HCT116 (cell line): Measurements from ENCODE around the gene KLF2.

Experiments used
- EGR1 ChIP-seq: IDR thresholded peaks from 2 replicates; pipeline ENCODE4 v1.6.1; 2012; ENCODE audit warnings: low read depth
- ELF1 ChIP-seq: IDR thresholded peaks from 2 replicates; pipeline ENCODE4 v1.6.1; 2012; ENCODE audit warnings: low read depth, borderline replicate concordance
- EZH2 ChIP-seq: fragments of 200-600 bp; sonication (generic); IDR thresholded peaks from 2 replicates; pipeline ENCODE4 v1.6.1; 2017; ENCODE audit warnings: antibody characterized with exemption, mixed run types
- JUND ChIP-seq: IDR thresholded peaks from 2 replicates; pipeline ENCODE4 v1.6.1; 2012
- POLR2AphosphoS5 ChIP-seq: IDR thresholded peaks from 2 replicates; pipeline ENCODE4 v1.6.1; 2011; ENCODE audit warnings: mild to moderate bottlenecking, low read depth, low read length, moderate library complexity
- SP1 ChIP-seq: IDR thresholded peaks from 2 replicates; pipeline ENCODE4 v1.6.1; 2012; ENCODE audit warnings: low read depth
- TF ChIP-seq, protein P1 (sequence below): IDR thresholded peaks from 2 replicates; pipeline ENCODE4 v1.6.1; 2012; ENCODE audit warnings: low read depth
- TF ChIP-seq, protein P2 (sequence below), 3 experiments: fragments of 200-600 bp in 1 of 3; sonication (generic) in 1 of 3; IDR thresholded peaks in 2 of 3; conservative IDR thresholded peaks in 1 of 3; 2 replicates each; pipeline ENCODE4 v1.5.1; 2012 to 2017; ENCODE audit warnings: low read depth in 2 of 3, low read length in 2 of 3, antibody characterized with exemption in 1 of 3, borderline replicate concordance in 1 of 3, control low read depth in 1 of 3, mild to moderate bottlenecking in 1 of 3, mixed read lengths in 1 of 3, mixed run types in 1 of 3, moderate library complexity in 1 of 3; ENCODE audit not compliant: insufficient read depth in 1 of 3
- TF ChIP-seq, protein P3 (sequence below): IDR thresholded peaks from 2 replicates; pipeline ENCODE4 v1.6.1; 2012
- TF ChIP-seq, protein P4 (sequence below): IDR thresholded peaks from 2 replicates; pipeline ENCODE4 v1.6.1; 2011; ENCODE audit warnings: mild to moderate bottlenecking, low read length, moderate library complexity; ENCODE audit not compliant: insufficient replicate concordance; ENCODE audit errors: extremely low read depth

DNA sequence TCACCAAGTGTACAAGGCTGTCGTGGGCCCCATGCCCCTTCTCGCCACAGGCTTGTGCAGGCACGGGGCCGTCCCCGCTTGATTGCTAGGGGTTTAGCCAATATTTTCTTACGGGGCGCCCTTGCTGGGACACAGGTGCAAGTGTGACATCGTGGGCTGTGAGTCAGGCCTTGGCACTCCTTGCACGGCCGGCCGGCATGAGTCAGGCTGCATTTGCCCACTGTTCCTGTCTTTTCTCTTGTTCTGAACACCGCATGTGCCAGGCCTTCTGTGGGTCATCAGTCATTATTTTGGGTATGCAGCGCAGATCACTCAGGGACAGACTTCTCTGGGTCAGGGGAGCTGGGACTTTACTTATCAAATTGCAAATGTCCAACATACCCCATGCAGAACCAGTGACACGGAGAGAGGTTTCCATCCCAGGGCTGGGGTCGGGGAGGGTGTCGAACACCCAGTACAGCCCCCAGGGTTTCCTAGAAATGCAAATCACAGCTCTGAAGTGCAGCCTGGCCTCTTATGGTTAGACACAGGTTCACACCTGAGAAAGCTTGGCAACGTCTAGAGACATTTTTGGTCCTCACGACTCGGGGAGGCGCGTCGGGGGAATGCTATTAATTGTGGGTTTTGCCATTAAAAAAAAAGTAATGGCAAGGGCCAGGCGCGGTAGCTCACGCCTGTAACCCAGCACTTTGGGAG is 22.5 kb upstream of the KLF2 start:
- TF ChIP-seq SP1 (peak; percentile 53; the same call in 1 of the 2 replicates), EZH2 (no peak), JUND (peak; percentile 77), EGR1 (no peak), POLR2AphosphoS5 (no peak), ELF1 (no peak)
- TF ChIP-seq, protein P1, sequence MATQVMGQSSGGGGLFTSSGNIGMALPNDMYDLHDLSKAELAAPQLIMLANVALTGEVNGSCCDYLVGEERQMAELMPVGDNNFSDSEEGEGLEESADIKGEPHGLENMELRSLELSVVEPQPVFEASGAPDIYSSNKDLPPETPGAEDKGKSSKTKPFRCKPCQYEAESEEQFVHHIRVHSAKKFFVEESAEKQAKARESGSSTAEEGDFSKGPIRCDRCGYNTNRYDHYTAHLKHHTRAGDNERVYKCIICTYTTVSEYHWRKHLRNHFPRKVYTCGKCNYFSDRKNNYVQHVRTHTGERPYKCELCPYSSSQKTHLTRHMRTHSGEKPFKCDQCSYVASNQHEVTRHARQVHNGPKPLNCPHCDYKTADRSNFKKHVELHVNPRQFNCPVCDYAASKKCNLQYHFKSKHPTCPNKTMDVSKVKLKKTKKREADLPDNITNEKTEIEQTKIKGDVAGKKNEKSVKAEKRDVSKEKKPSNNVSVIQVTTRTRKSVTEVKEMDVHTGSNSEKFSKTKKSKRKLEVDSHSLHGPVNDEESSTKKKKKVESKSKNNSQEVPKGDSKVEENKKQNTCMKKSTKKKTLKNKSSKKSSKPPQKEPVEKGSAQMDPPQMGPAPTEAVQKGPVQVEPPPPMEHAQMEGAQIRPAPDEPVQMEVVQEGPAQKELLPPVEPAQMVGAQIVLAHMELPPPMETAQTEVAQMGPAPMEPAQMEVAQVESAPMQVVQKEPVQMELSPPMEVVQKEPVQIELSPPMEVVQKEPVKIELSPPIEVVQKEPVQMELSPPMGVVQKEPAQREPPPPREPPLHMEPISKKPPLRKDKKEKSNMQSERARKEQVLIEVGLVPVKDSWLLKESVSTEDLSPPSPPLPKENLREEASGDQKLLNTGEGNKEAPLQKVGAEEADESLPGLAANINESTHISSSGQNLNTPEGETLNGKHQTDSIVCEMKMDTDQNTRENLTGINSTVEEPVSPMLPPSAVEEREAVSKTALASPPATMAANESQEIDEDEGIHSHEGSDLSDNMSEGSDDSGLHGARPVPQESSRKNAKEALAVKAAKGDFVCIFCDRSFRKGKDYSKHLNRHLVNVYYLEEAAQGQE = no peak
- TF ChIP-seq, protein P2, sequence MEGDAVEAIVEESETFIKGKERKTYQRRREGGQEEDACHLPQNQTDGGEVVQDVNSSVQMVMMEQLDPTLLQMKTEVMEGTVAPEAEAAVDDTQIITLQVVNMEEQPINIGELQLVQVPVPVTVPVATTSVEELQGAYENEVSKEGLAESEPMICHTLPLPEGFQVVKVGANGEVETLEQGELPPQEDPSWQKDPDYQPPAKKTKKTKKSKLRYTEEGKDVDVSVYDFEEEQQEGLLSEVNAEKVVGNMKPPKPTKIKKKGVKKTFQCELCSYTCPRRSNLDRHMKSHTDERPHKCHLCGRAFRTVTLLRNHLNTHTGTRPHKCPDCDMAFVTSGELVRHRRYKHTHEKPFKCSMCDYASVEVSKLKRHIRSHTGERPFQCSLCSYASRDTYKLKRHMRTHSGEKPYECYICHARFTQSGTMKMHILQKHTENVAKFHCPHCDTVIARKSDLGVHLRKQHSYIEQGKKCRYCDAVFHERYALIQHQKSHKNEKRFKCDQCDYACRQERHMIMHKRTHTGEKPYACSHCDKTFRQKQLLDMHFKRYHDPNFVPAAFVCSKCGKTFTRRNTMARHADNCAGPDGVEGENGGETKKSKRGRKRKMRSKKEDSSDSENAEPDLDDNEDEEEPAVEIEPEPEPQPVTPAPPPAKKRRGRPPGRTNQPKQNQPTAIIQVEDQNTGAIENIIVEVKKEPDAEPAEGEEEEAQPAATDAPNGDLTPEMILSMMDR (IDR thresholded peaks at IDR 0.05 in 2 of 3, conservative IDR thresholded peaks at IDR 0.05 in 1 of 3; ENCODE audit: borderline replicate concordance in 1 of 3, insufficient read depth in 1 of 3, low read depth in 2 of 3, low read length in 2 of 3) = no peak
- TF ChIP-seq, protein P3, sequence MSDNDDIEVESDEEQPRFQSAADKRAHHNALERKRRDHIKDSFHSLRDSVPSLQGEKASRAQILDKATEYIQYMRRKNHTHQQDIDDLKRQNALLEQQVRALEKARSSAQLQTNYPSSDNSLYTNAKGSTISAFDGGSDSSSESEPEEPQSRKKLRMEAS = peak; percentile 86
- TF ChIP-seq, protein P4, sequence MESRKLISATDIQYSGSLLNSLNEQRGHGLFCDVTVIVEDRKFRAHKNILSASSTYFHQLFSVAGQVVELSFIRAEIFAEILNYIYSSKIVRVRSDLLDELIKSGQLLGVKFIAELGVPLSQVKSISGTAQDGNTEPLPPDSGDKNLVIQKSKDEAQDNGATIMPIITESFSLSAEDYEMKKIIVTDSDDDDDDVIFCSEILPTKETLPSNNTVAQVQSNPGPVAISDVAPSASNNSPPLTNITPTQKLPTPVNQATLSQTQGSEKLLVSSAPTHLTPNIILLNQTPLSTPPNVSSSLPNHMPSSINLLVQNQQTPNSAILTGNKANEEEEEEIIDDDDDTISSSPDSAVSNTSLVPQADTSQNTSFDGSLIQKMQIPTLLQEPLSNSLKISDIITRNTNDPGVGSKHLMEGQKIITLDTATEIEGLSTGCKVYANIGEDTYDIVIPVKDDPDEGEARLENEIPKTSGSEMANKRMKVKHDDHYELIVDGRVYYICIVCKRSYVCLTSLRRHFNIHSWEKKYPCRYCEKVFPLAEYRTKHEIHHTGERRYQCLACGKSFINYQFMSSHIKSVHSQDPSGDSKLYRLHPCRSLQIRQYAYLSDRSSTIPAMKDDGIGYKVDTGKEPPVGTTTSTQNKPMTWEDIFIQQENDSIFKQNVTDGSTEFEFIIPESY = peak; percentile 31
